Mucosa of rectum (tissue), 2 donors: Measurements from ENCODE around the gene ATP2B2.

Source experiments
- H3K27ac ChIP-seq, 2 donors: one replicate each; pipeline ENCODE4 v1.7.0; 2013; ENCODE audit warnings: inconsistent platforms in 2 of 2, low read depth in 2 of 2, low read length in 2 of 2
- H3K27me3 ChIP-seq, 2 donors: one replicate each; pipeline ENCODE4 v1.7.0; 2013; ENCODE audit warnings: low read length in 2 of 2; ENCODE audit not compliant: control insufficient read depth in 2 of 2, insufficient read depth in 2 of 2
- H3K36me3 ChIP-seq, 2 donors: one replicate each; pipeline ENCODE4 v1.7.0; 2013; ENCODE audit warnings: low read length in 2 of 2; ENCODE audit not compliant: control insufficient read depth in 2 of 2, insufficient read depth in 2 of 2
- H3K4me1 ChIP-seq, 2 donors: one replicate each; pipeline ENCODE4 v1.7.0; 2013; ENCODE audit warnings: low read length in 2 of 2, mild to moderate bottlenecking in 1 of 2; ENCODE audit not compliant: control insufficient read depth in 2 of 2, insufficient read depth in 2 of 2
- H3K4me3 ChIP-seq, 2 donors: one replicate each; pipeline ENCODE4 v1.7.0; 2013; ENCODE audit warnings: low read length in 2 of 2
- H3K9ac ChIP-seq, 2 donors: one replicate each; pipeline ENCODE4 v1.7.0; 2013; ENCODE audit warnings: low read length in 2 of 2, low read depth in 1 of 2, mild to moderate bottlenecking in 1 of 2
- H3K9me3 ChIP-seq, 2 donors: one replicate each; pipeline ENCODE4 v1.7.0; 2013; ENCODE audit warnings: low read length in 2 of 2; ENCODE audit not compliant: control insufficient read depth in 2 of 2
- donor health status: healthy.
- donor health status: Normal muscosa, but diverticular disease.

The ATP2B2 gene

GRCh38 chr3:10504171-10505049 is 976 bp downstream of the ATP2B2 start:
- Histone ChIP-seq H3K4me3 (no peak overlapping the region), H3K27me3 (peaks cover 9 to 12% of the 10 kb centered on the region in 2 donors), H3K4me1 (no peaks in the 10 kb centered on the region), H3K9me3 (no peaks in the 10 kb centered on the region), H3K9ac (no peak overlapping the region), H3K36me3 (no peaks in the 10 kb centered on the region), H3K27ac (no peak overlapping the region)

DNA sequence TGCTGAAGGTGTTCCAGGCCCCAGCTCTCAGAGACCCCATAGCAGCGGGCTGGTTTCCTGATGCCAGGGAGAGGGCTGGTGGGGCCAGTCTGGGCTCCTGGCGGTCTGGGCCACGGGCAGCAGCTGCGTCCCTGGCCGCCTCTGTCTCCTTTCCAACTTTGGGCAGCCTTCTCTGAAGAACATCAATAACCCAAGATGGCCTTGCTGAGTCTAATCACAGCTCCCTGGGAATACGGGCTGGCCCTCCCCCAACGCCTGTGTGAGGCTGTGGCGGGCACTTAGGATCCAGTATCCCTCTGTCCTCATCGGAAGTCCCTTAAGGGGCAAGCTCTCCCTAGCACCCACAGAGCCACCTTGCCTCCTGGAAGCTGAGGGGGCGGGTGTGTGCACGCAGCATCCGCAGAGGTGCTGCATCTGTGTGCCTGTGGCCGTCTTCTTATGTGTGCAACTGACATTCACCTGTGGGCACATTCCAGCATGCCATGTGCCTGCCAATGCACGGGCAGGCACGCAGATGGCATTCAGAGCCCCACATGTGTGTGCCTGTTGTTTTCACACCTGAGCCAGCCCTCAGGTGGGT is 2.1 kb downstream of the ATP2B2 start:
- Histone ChIP-seq H3K9ac (no peak overlapping the region), H3K9me3 (no peaks in the 10 kb centered on the region), H3K4me1 (no peaks in the 10 kb centered on the region), H3K27me3 (peaks cover 9 to 12% of the 10 kb centered on the region in 2 donors), H3K4me3 (no peak overlapping the region), H3K36me3 (no peaks in the 10 kb centered on the region), H3K27ac (no peak overlapping the region)

DNA sequence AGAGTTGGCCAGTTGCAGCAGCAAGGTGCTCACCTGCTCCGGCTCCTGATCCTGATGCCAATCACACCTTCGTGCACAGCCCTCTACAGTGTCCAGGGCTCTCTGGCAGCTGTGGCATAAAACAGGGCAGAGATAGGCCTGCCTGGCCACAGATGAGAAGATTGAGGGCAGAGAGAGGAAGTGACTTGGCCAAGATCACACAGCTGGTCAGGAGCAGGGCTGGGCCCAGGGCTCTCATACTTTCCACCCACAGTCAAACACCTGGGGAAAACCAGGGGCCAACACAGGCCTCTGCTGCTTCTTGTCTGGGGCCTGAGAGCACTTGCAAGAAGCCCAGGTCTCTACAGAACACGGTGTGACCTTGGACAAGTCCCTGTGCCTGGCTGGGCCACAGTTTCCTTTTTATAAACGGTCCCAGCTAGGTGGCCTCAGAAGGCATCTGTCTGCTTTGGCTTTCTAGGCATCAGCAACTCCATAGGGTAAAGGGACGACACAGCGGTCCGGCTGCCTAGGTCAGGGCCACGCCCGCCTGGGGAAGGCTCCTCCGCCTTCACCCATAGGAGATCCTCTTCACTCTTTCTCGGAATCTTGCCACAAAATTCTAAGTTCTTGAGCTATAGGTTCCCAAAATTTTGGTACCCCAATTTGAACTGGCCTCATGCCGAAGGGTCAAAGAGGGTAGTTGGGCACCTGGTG is 3.1 kb downstream of the ATP2B2 start:
- Histone ChIP-seq H3K27me3 (peaks cover 9 to 12% of the 10 kb centered on the region in 2 donors), H3K4me3 (no peak overlapping the region)

GRCh38 chr3:10501664-10502052 is 3.7 kb downstream of the ATP2B2 start:
- Histone ChIP-seq H3K4me1 (no peaks in the 10 kb centered on the region), H3K4me3 (no peak overlapping the region), H3K27ac (no peak overlapping the region), H3K27me3 (peaks cover 9 to 12% of the 10 kb centered on the region in 2 donors), H3K9me3 (no peaks in the 10 kb centered on the region), H3K9ac (no peak overlapping the region), H3K36me3 (no peaks in the 10 kb centered on the region)

More for the DNA sequence above, 3.1 kb downstream of the ATP2B2 start:
- H3K27ac ChIP-seq: no peak overlapping the region
- no peaks in the 10 kb centered on the region for H3K36me3 ChIP-seq
- no peak overlapping the region for H3K9ac ChIP-seq
- H3K4me1 ChIP-seq: no peaks in the 10 kb centered on the region
- H3K9me3 ChIP-seq: no peaks in the 10 kb centered on the region

- no peaks in the 10 kb centered on the region for H3K4me1 ChIP-seq
- peaks cover 5 to 8% of the 10 kb centered on the region in 2 donors for H3K27me3 ChIP-seq
- H3K36me3 ChIP-seq: no peaks in the 10 kb centered on the region
- no peaks in the 10 kb centered on the region for H3K9me3 ChIP-seq
- H3K4me3 ChIP-seq: no peak overlapping the region
- no peak overlapping the region for H3K9ac ChIP-seq
- no peak overlapping the region for H3K27ac ChIP-seq
Observed at GRCh38 chr3:10500717-10501663, 4.4 kb downstream of the ATP2B2 start.

GRCh38 chr3:10498271-10498670 is 7.1 kb downstream of the ATP2B2 start:
- H3K27ac ChIP-seq: no peak overlapping the region
- H3K9ac ChIP-seq: no peak overlapping the region
- no peaks in the 10 kb centered on the region for H3K36me3 ChIP-seq
- H3K4me1 ChIP-seq: no peaks in the 10 kb centered on the region
- H3K27me3 ChIP-seq: no peaks in the 10 kb centered on the region
- H3K9me3 ChIP-seq: no peaks in the 10 kb centered on the region
- no peak overlapping the region for H3K4me3 ChIP-seq

DNA sequence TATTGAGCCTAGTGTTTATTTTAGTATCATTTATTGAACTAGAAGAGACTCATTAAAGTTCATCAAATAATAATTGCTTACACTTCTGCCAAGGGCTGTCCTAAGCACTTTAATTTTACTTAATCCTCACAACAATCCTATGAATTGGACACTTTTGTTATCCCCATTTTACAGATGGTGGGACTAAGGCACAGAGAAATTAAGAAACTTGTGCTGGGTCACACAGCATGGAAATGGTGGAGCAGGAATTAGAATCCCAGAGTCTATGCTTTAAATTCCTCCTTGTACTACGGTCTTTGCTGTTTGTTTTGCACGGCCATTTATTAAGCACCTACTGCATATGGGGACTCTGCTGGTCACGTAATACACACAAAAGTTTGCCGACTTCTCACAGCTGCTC is 7.9 kb downstream of the ATP2B2 start:
- Histone ChIP-seq H3K4me1 (no peaks in the 10 kb centered on the region), H3K4me3 (no peak overlapping the region), H3K27ac (no peak overlapping the region), H3K36me3 (no peaks in the 10 kb centered on the region), H3K9me3 (no peaks in the 10 kb centered on the region), H3K27me3 (no peaks in the 10 kb centered on the region), H3K9ac (no peak overlapping the region)

- Histone ChIP-seq H3K27me3 (no peaks in the 10 kb centered on the region), H3K4me3 (no peak overlapping the region), H3K27ac (no peak overlapping the region), H3K4me1 (no peaks in the 10 kb centered on the region), H3K36me3 (no peaks in the 10 kb centered on the region), H3K9me3 (no peaks in the 10 kb centered on the region), H3K9ac (no peak overlapping the region)
Observed at GRCh38 chr3:10496121-10496863, 9.1 kb downstream of the ATP2B2 start.

GRCh38 chr3:10495614-10496013 is 9.8 kb downstream of the ATP2B2 start:
- no peaks in the 10 kb centered on the region for H3K9me3 ChIP-seq
- no peaks in the 10 kb centered on the region for H3K36me3 ChIP-seq
- no peak overlapping the region for H3K4me3 ChIP-seq
- H3K27ac ChIP-seq: no peak overlapping the region
- no peaks in the 10 kb centered on the region for H3K4me1 ChIP-seq
- no peaks in the 10 kb centered on the region for H3K27me3 ChIP-seq
- no peak overlapping the region for H3K9ac ChIP-seq
